ENCODE results near the gene PAX8.

PAX8 gene

GRCh38 chr2:113211226-113212105, 67.3 kb downstream of the PAX8 start:
- no peak overlapping the region for H3K4me3 ChIP-seq (ENCODE audit: low read depth, low read length)
- no peak for DNase-seq (ENCODE audit: low read depth)
- TF ChIP-seq, protein P1, sequence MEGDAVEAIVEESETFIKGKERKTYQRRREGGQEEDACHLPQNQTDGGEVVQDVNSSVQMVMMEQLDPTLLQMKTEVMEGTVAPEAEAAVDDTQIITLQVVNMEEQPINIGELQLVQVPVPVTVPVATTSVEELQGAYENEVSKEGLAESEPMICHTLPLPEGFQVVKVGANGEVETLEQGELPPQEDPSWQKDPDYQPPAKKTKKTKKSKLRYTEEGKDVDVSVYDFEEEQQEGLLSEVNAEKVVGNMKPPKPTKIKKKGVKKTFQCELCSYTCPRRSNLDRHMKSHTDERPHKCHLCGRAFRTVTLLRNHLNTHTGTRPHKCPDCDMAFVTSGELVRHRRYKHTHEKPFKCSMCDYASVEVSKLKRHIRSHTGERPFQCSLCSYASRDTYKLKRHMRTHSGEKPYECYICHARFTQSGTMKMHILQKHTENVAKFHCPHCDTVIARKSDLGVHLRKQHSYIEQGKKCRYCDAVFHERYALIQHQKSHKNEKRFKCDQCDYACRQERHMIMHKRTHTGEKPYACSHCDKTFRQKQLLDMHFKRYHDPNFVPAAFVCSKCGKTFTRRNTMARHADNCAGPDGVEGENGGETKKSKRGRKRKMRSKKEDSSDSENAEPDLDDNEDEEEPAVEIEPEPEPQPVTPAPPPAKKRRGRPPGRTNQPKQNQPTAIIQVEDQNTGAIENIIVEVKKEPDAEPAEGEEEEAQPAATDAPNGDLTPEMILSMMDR (conservative IDR thresholded peaks at IDR 0.05; ENCODE audit: low read depth, low read length): no peak

GRCh38 chr2:113209646-113210171, 69.0 kb downstream of the PAX8 start:
- DNase-seq (ENCODE audit: low read depth): no peak
- TF ChIP-seq, protein P1 (conservative IDR thresholded peaks at IDR 0.05; ENCODE audit: low read depth, low read length): no peak
- no peak overlapping the region for H3K4me3 ChIP-seq (ENCODE audit: low read depth, low read length)

DNA sequence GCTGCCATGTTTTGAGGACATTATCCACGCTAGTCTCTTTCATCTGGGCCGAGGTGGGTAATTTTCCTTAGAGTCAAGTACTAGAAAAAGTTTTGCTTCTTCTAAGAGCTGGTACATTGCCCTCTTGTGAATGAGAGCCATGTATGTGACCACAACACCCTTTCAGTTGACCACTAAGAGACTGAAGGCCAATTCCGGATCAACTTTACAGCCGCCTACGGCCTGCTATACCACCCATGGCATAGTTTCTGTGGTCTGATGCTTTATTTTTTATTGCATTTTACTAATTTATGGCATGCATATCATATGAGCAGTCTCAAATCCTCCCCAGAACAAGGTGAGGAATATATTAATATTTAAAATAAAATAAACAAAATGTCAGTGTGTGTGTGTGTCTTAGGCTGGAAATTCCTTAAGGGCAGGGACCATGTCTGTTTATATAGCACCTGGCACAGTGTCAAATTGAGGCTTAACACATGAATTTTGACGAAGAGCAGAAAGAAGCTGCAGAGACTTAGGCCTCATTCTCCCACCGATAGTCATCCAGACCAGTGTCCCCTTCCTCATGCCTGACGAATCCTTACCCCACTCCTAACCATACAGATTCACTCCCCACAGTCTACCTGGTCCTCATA, 69.6 kb downstream of the PAX8 start:
- no peak overlapping the region for H3K4me3 ChIP-seq (ENCODE audit: low read depth, low read length)
- TF ChIP-seq, protein P1 (conservative IDR thresholded peaks at IDR 0.05; ENCODE audit: low read depth, low read length): no peak
- no peak for DNase-seq (ENCODE audit: low read depth)

DNA sequence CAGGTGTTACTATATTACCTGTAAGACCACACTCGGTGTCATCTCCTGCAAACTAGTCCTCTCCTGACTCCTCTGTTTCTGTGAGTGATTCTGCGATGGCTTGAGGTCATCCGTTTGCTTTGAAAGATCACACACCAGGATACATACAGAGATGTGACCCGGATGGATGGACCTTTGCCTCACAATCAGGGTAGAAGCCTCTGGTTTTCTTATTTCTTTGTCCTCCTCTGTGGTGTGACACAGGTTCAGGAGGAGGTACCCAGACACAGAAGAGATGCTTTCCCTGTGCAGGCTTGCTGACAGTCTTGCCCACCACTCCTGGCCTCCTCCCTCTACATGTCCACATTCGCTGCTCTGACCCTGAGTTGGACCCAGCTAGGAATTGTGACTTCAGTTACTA, 70.3 kb downstream of the PAX8 start:
- no peak overlapping the region for H3K4me3 ChIP-seq (ENCODE audit: low read depth, low read length)

GRCh38 chr2:113207021-113207420, 71.7 kb downstream of the PAX8 start:
- H3K4me3 ChIP-seq (ENCODE audit: low read depth, low read length): no peak overlapping the region
- no peak for DNase-seq (ENCODE audit: low read depth)
- TF ChIP-seq, protein P1 (conservative IDR thresholded peaks at IDR 0.05; ENCODE audit: low read depth, low read length): no peak

More for the DNA sequence above, 70.3 kb downstream of the PAX8 start:
- TF ChIP-seq, protein P1 (conservative IDR thresholded peaks at IDR 0.05; ENCODE audit: low read depth, low read length): no peak
- no peak for DNase-seq (ENCODE audit: low read depth)

DNA sequence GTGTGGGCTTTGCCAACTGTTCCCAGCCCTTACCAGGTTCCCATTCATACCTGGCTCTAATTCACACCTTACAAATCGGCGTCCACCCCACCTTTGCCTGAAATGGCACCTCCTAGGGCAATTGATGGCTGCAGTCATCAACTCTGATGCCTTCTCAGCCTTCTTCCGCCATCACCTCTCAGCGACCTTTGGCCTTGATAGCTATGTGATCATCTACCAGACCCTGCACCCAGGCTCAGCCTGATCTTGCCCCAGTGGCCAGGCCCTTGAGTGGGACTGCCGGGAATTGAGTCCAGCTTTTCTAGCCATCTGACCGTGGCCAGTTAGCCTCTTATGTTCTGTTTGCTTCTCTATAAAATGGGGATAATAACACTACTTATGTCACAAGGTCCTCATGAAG, 72.5 kb downstream of the PAX8 start:
- TF ChIP-seq, protein P1 (conservative IDR thresholded peaks at IDR 0.05; ENCODE audit: low read depth, low read length): no peak
- DNase-seq (ENCODE audit: low read depth): no peak
- no peak overlapping the region for H3K4me3 ChIP-seq (ENCODE audit: low read depth, low read length)
